ENCODE measurements around the gene RPL35A. TPM values are rescaled to one million over a fixed set of nuclear protein-coding genes. Genes with fewer than 3 reads are reported as not detected.

RPL35A gene
- total RNA-seq, 1 experiment from 2014 or later = 1,642 TPM

GRCh38 chr3:197970588-197970987 lies 20.6 kb downstream of the RPL35A start:
- H3K27ac Mint-ChIP-seq (ENCODE audit: low read depth, unreplicated experiment) = no peak overlapping the region
- no TSS peak for BruUV-seq (replicated peaks)
- intact Hi-C loops (cut with micrococcal nuclease) = no loop called here
- ChIA-PET CTCF (no interaction called here), POLR2A (no interaction called here)
- H3K36me3 Mint-ChIP-seq (ENCODE audit: insufficient read depth, unreplicated experiment) = peaks cover 6% of the 10 kb centered on the region
- H3K4me3 Mint-ChIP-seq (ENCODE audit: unreplicated experiment) = no peak overlapping the region
- no peak for DNase-seq (ENCODE audit: unreplicated experiment)
- H3K27me3 Mint-ChIP-seq (ENCODE audit: insufficient read depth, unreplicated experiment) = no peaks in the 10 kb centered on the region
- no peak for TF ChIP-seq CTCF (IDR thresholded peaks at IDR 0.05; ENCODE audit: unreplicated experiment)
- no peaks in the 10 kb centered on the region for H3K4me1 Mint-ChIP-seq (ENCODE audit: insufficient read depth, unreplicated experiment)
- H3K9me3 Mint-ChIP-seq (ENCODE audit: unreplicated experiment) = peaks cover 21% of the 10 kb centered on the region

GRCh38 chr3:197974016-197974415 lies 24.0 kb downstream of the RPL35A start:
- Mint-ChIP-seq H3K36me3 (ENCODE audit: insufficient read depth, unreplicated experiment) (peaks cover 15% of the 10 kb centered on the region), H3K9me3 (ENCODE audit: unreplicated experiment) (peaks cover 7% of the 10 kb centered on the region), H3K27ac (ENCODE audit: low read depth, unreplicated experiment) (no peak overlapping the region), H3K27me3 (ENCODE audit: insufficient read depth, unreplicated experiment) (no peaks in the 10 kb centered on the region), H3K4me3 (ENCODE audit: unreplicated experiment) (no peak overlapping the region), H3K4me1 (ENCODE audit: insufficient read depth, unreplicated experiment) (no peaks in the 10 kb centered on the region)
- DNase-seq (ENCODE audit: unreplicated experiment) = no peak
- no TSS peak for BruUV-seq (replicated peaks)
- ChIA-PET CTCF (no interaction called here), POLR2A (no interaction called here)
- no peak for TF ChIP-seq CTCF (IDR thresholded peaks at IDR 0.05; ENCODE audit: unreplicated experiment)
- intact Hi-C loops (cut with micrococcal nuclease) = no loop called here

GRCh38 chr3:197975311-197975710 lies 25.3 kb downstream of the RPL35A start:
- ChIA-PET POLR2A (no interaction called here), CTCF (no interaction called here)
- intact Hi-C loops (cut with micrococcal nuclease) = no loop called here
- Mint-ChIP-seq H3K27me3 (ENCODE audit: insufficient read depth, unreplicated experiment) (no peaks in the 10 kb centered on the region), H3K36me3 (ENCODE audit: insufficient read depth, unreplicated experiment) (peaks cover 15% of the 10 kb centered on the region), H3K4me3 (ENCODE audit: unreplicated experiment) (no peak overlapping the region), H3K27ac (ENCODE audit: low read depth, unreplicated experiment) (no peak overlapping the region), H3K9me3 (ENCODE audit: unreplicated experiment) (peaks cover 7% of the 10 kb centered on the region), H3K4me1 (ENCODE audit: insufficient read depth, unreplicated experiment) (no peaks in the 10 kb centered on the region)
- no peak for DNase-seq (ENCODE audit: unreplicated experiment)
- no TSS peak for BruUV-seq (replicated peaks)
- no peak for TF ChIP-seq CTCF (IDR thresholded peaks at IDR 0.05; ENCODE audit: unreplicated experiment)

- ChIA-PET POLR2A (no interaction called here), CTCF (no interaction called here)
- intact Hi-C loops (cut with micrococcal nuclease) = no loop called here
- H3K27me3 Mint-ChIP-seq (ENCODE audit: insufficient read depth, unreplicated experiment) = no peaks in the 10 kb centered on the region
- H3K27ac Mint-ChIP-seq (ENCODE audit: low read depth, unreplicated experiment) = no peak overlapping the region
- no peak overlapping the region for H3K4me3 Mint-ChIP-seq (ENCODE audit: unreplicated experiment)
- no peaks in the 10 kb centered on the region for H3K9me3 Mint-ChIP-seq (ENCODE audit: unreplicated experiment)
- no peaks in the 10 kb centered on the region for H3K36me3 Mint-ChIP-seq (ENCODE audit: insufficient read depth, unreplicated experiment)
- TF ChIP-seq CTCF (IDR thresholded peaks at IDR 0.05; ENCODE audit: unreplicated experiment) = no peak
- no TSS peak for BruUV-seq (replicated peaks)
- H3K4me1 Mint-ChIP-seq (ENCODE audit: insufficient read depth, unreplicated experiment) = no peaks in the 10 kb centered on the region
- no peak for DNase-seq (ENCODE audit: unreplicated experiment)
These were observed 33.1 kb downstream of the RPL35A start for GRCh38 chr3:197983076-197983475.

All from MCF 10A (cell line).